ENCODE results near the gene RNF175. TPM values are rescaled to one million over a fixed set of nuclear protein-coding genes. Genes with fewer than 3 reads are reported as not detected.

Gene RNF175
- polyA plus RNA-seq, 1 donor, result 1.1 TPM

GRCh38 chr4:153773236-153773690 lies 13.4 kb upstream of the RNF175 start:
- no peaks in the 10 kb centered on the region for H3K9me3 ChIP-seq (ENCODE audit: control insufficient read depth, low read depth, low read length)
- H3K27ac ChIP-seq (ENCODE audit: low read length), result no peak overlapping the region
- no peak overlapping the region for H3K4me3 ChIP-seq (ENCODE audit: low read length)
- H3K4me1 ChIP-seq (ENCODE audit: control insufficient read depth, insufficient read depth, low read length), result no peaks in the 10 kb centered on the region
- H3K27me3 ChIP-seq (ENCODE audit: control insufficient read depth, insufficient read depth, low read length), result peaks cover 8% of the 10 kb centered on the region
- no peak for DNase-seq
- WGBS (ENCODE audit: insufficient coverage, low lambda C conversion rate), result no CpG with 5 or more reads among the region's 2 CpGs
- no peaks in the 10 kb centered on the region for H3K36me3 ChIP-seq (ENCODE audit: control insufficient read depth, insufficient read depth, low read length)

DNA sequence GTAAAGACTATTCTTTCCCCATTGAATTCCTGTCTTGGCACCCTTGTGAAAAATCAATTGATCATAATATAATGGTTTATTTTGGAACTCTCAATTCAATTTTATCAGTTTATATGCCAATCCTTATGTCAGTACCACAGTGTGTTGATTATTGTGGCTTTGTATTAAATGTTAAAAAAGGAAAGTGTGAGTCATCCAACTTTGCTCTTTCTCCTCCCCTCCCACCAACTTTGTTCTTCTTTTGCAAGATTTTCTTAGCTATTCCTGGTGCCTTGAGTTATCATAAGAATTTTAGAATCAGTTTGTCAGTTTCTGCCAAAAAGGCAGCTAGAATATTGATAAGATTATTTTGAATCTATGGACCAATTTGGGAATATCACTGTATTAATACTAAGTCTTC lies 11.2 kb upstream of the RNF175 start:
- no peak overlapping the region for H3K4me3 ChIP-seq (ENCODE audit: low read length)
- no peaks in the 10 kb centered on the region for H3K36me3 ChIP-seq (ENCODE audit: control insufficient read depth, insufficient read depth, low read length)
- no peak for DNase-seq
- H3K4me1 ChIP-seq (ENCODE audit: control insufficient read depth, insufficient read depth, low read length), result no peaks in the 10 kb centered on the region
- no peaks in the 10 kb centered on the region for H3K9me3 ChIP-seq (ENCODE audit: control insufficient read depth, low read depth, low read length)
- H3K27me3 ChIP-seq (ENCODE audit: control insufficient read depth, insufficient read depth, low read length), result peaks cover 8% of the 10 kb centered on the region
- H3K27ac ChIP-seq (ENCODE audit: low read length), result no peak overlapping the region

- Histone ChIP-seq H3K36me3 (ENCODE audit: control insufficient read depth, insufficient read depth, low read length) (no peaks in the 10 kb centered on the region), H3K4me1 (ENCODE audit: control insufficient read depth, insufficient read depth, low read length) (no peaks in the 10 kb centered on the region), H3K27me3 (ENCODE audit: control insufficient read depth, insufficient read depth, low read length) (peaks cover 22% of the 10 kb centered on the region), H3K4me3 (ENCODE audit: low read length) (no peak overlapping the region), H3K27ac (ENCODE audit: low read length) (no peak overlapping the region), H3K9me3 (ENCODE audit: control insufficient read depth, low read depth, low read length) (no peaks in the 10 kb centered on the region)
- DNase-seq, result no peak
- 90% methylated on average over 3 of the region's 6 CpGs for WGBS (ENCODE audit: insufficient coverage, low lambda C conversion rate)
Measured at GRCh38 chr4:153766758-153767157, 6.9 kb upstream of the RNF175 start.

GRCh38 chr4:153765894-153766293 lies 6.1 kb upstream of the RNF175 start:
- WGBS (ENCODE audit: insufficient coverage, low lambda C conversion rate), result 100% methylated on average over 3 of the region's 8 CpGs
- no peaks in the 10 kb centered on the region for H3K36me3 ChIP-seq (ENCODE audit: control insufficient read depth, insufficient read depth, low read length)
- H3K4me1 ChIP-seq (ENCODE audit: control insufficient read depth, insufficient read depth, low read length), result no peaks in the 10 kb centered on the region
- no peaks in the 10 kb centered on the region for H3K9me3 ChIP-seq (ENCODE audit: control insufficient read depth, low read depth, low read length)
- H3K27ac ChIP-seq (ENCODE audit: low read length), result no peak overlapping the region
- peaks cover 30% of the 10 kb centered on the region for H3K27me3 ChIP-seq (ENCODE audit: control insufficient read depth, insufficient read depth, low read length)
- no peak for DNase-seq
- H3K4me3 ChIP-seq (ENCODE audit: low read length), result no peak overlapping the region

- H3K4me3 ChIP-seq (ENCODE audit: low read length), result no peak overlapping the region
- WGBS (ENCODE audit: insufficient coverage, low lambda C conversion rate), result 50% methylated on average over 2 of the region's 5 CpGs
- peaks cover 38% of the 10 kb centered on the region for H3K27me3 ChIP-seq (ENCODE audit: control insufficient read depth, insufficient read depth, low read length)
- no peak overlapping the region for H3K27ac ChIP-seq (ENCODE audit: low read length)
- DNase-seq, result no peak
- no peaks in the 10 kb centered on the region for H3K9me3 ChIP-seq (ENCODE audit: control insufficient read depth, low read depth, low read length)
- H3K4me1 ChIP-seq (ENCODE audit: control insufficient read depth, insufficient read depth, low read length), result no peaks in the 10 kb centered on the region
- no peaks in the 10 kb centered on the region for H3K36me3 ChIP-seq (ENCODE audit: control insufficient read depth, insufficient read depth, low read length)
Measured at GRCh38 chr4:153764601-153765368, 5.0 kb upstream of the RNF175 start.

- peaks cover 52% of the 10 kb centered on the region for H3K27me3 ChIP-seq (ENCODE audit: control insufficient read depth, insufficient read depth, low read length)
- no peak for DNase-seq
- H3K4me1 ChIP-seq (ENCODE audit: control insufficient read depth, insufficient read depth, low read length), result no peaks in the 10 kb centered on the region
- H3K4me3 ChIP-seq (ENCODE audit: low read length), result no peak overlapping the region
- H3K27ac ChIP-seq (ENCODE audit: low read length), result no peak overlapping the region
- WGBS (ENCODE audit: insufficient coverage, low lambda C conversion rate), result no CpG with 5 or more reads among the region's 1 CpG
- H3K36me3 ChIP-seq (ENCODE audit: control insufficient read depth, insufficient read depth, low read length), result no peaks in the 10 kb centered on the region
- no peaks in the 10 kb centered on the region for H3K9me3 ChIP-seq (ENCODE audit: control insufficient read depth, low read depth, low read length)
Measured at GRCh38 chr4:153763404-153763803, 3.6 kb upstream of the RNF175 start.

- Histone ChIP-seq H3K27ac (ENCODE audit: low read length) (no peak overlapping the region), H3K4me1 (ENCODE audit: control insufficient read depth, insufficient read depth, low read length) (no peaks in the 10 kb centered on the region), H3K27me3 (ENCODE audit: control insufficient read depth, insufficient read depth, low read length) (peaks cover 68% of the 10 kb centered on the region), H3K4me3 (ENCODE audit: low read length) (no peak overlapping the region), H3K9me3 (ENCODE audit: control insufficient read depth, low read depth, low read length) (no peaks in the 10 kb centered on the region), H3K36me3 (ENCODE audit: control insufficient read depth, insufficient read depth, low read length) (no peaks in the 10 kb centered on the region)
- WGBS (ENCODE audit: insufficient coverage, low lambda C conversion rate), result 40% methylated on average over 1 of the region's 15 CpGs
- DNase-seq, result no peak
Measured at GRCh38 chr4:153758688-153759406, 977 bp downstream of the RNF175 start.

DNA sequence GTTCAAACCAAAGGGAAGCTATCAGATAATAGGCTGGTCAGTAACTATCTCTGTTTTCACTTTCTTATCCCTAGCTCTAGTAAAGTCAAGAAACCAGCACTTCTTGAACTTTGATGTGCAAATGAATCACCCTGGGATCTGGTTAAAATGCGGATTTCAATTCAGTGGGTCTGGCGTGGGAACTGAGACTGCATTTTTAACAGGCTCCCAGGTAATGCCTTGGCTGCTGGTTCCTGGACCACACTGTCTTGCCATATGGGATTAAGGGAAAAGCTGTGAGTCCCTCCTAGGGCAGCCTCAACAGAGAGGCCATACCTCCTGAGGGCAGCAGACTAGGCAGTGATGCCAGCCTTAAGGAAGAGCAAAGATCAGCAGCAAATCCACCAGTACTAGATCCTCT lies 1.7 kb downstream of the RNF175 start:
- no CpG with 5 or more reads among the region's 2 CpGs for whole genome bisulfite sequencing (ENCODE audit: insufficient coverage, low lambda C conversion rate)
- Histone ChIP-seq H3K4me3 (ENCODE audit: low read length) (no peak overlapping the region), H3K27ac (ENCODE audit: low read length) (no peak overlapping the region), H3K27me3 (ENCODE audit: control insufficient read depth, insufficient read depth, low read length) (peaks cover 66% of the 10 kb centered on the region), H3K9me3 (ENCODE audit: control insufficient read depth, low read depth, low read length) (no peaks in the 10 kb centered on the region), H3K36me3 (ENCODE audit: control insufficient read depth, insufficient read depth, low read length) (no peaks in the 10 kb centered on the region), H3K4me1 (ENCODE audit: control insufficient read depth, insufficient read depth, low read length) (no peaks in the 10 kb centered on the region)
- DNase-seq, result no peak

- WGBS (ENCODE audit: insufficient coverage, low lambda C conversion rate), result no CpG with 5 or more reads among the region's 1 CpG
- DNase-seq, result no peak
- Histone ChIP-seq H3K27me3 (ENCODE audit: control insufficient read depth, insufficient read depth, low read length) (peaks cover 64% of the 10 kb centered on the region), H3K36me3 (ENCODE audit: control insufficient read depth, insufficient read depth, low read length) (no peaks in the 10 kb centered on the region), H3K9me3 (ENCODE audit: control insufficient read depth, low read depth, low read length) (no peaks in the 10 kb centered on the region), H3K27ac (ENCODE audit: low read length) (no peak overlapping the region), H3K4me1 (ENCODE audit: control insufficient read depth, insufficient read depth, low read length) (no peaks in the 10 kb centered on the region), H3K4me3 (ENCODE audit: low read length) (no peak overlapping the region)
Measured at GRCh38 chr4:153757407-153757806, 2.4 kb downstream of the RNF175 start.

- H3K27me3 ChIP-seq (ENCODE audit: control insufficient read depth, insufficient read depth, low read length), result peaks cover 49% of the 10 kb centered on the region
- H3K4me1 ChIP-seq (ENCODE audit: control insufficient read depth, insufficient read depth, low read length), result no peaks in the 10 kb centered on the region
- H3K36me3 ChIP-seq (ENCODE audit: control insufficient read depth, insufficient read depth, low read length), result no peaks in the 10 kb centered on the region
- H3K27ac ChIP-seq (ENCODE audit: low read length), result no peak overlapping the region
- H3K4me3 ChIP-seq (ENCODE audit: low read length), result no peak overlapping the region
- DNase-seq, result no peak
- WGBS (ENCODE audit: insufficient coverage, low lambda C conversion rate), result 96% methylated on average over 2 of the region's 2 CpGs
- H3K9me3 ChIP-seq (ENCODE audit: control insufficient read depth, low read depth, low read length), result no peaks in the 10 kb centered on the region
Measured at GRCh38 chr4:153755186-153755585, 4.6 kb downstream of the RNF175 start.

All from large intestine (tissue), 3 donors.